ENCODE measurements around the gene HIVEP3. TPM values are rescaled to one million over a fixed set of nuclear protein-coding genes. Genes with fewer than 3 reads are reported as not detected.

HIVEP3 gene
- polyA plus RNA-seq, 6 donors from 2014 or later: 0.83 to 2.1 (median 1.3) TPM

DNA sequence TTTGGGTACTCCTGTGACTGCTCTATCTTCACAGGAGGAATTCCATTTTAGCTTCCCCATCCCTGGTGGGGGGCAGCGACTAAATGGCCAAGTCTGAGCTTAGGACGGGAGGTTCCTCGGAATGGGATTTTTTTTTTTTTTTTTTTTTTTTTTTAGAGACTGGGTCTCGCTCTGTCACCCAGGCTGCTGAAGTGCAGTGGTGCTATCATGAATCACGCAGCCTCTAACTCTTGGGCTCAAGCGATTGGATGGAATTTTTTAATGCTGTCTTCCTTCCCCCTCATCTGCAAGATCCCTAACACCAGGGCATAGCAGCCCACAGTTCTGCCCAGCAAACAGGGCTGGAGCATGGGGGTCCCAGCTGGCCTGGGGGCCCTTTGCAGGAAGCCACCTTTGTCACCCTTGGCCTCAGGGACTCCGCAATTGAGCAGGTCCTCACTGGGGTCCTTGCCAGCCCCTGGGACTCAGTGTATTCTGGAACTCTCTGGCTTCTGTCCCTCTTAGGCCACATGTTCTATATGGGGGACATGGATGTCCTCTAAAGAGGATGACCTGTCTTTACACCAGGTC is 421.2 kb downstream of the HIVEP3 start:
- no peak for DNase-seq
- Mint-ChIP-seq H3K4me3 (no peak overlapping the region), H3K9me3 (no peaks in the 10 kb centered on the region), H3K27me3 (peaks cover 0 to 27% (median 15%) of the 10 kb centered on the region in 3 donors), H3K36me3 (no peaks in the 10 kb centered on the region), H3K4me1 (peaks cover 3 to 12% (median 6%) of the 10 kb centered on the region in 3 donors), H3K27ac (peak overlapping the region in 1 of 6 donors; percentile 72)
- no peak for ATAC-seq (ENCODE audit: low read depth in 2 of 2)

DNA sequence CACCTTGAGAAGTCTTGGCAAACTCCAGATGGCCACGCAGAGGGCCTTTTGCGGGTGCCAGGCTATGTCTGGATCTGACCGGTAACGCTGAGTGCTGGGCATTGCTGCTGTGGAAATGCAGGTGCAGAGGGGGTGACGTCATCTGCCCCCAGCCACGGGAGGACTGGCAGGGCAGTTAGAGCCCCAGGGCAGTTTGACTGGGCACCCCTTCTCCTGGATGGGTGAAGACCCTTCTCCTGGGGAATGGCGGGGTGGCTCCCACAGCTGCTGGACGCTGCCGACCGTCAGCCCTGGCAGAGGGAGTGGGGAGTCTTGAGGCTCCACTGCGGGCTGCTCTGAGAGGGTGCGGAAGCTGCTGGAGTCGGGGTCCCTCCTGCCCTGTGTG is 421.7 kb downstream of the HIVEP3 start:
- Mint-ChIP-seq H3K4me1 (peaks cover 3 to 12% (median 6%) of the 10 kb centered on the region in 3 donors), H3K36me3 (no peaks in the 10 kb centered on the region), H3K9me3 (no peaks in the 10 kb centered on the region), H3K27ac (no peak overlapping the region), H3K4me3 (peak overlapping the region in 2 of 8 donors; percentile 52 to 64), H3K27me3 (peaks cover 0 to 30% (median 15%) of the 10 kb centered on the region in 3 donors)
- DNase-seq (no peak), ATAC-seq (ENCODE audit: low read depth in 2 of 2) (no peak)

DNA sequence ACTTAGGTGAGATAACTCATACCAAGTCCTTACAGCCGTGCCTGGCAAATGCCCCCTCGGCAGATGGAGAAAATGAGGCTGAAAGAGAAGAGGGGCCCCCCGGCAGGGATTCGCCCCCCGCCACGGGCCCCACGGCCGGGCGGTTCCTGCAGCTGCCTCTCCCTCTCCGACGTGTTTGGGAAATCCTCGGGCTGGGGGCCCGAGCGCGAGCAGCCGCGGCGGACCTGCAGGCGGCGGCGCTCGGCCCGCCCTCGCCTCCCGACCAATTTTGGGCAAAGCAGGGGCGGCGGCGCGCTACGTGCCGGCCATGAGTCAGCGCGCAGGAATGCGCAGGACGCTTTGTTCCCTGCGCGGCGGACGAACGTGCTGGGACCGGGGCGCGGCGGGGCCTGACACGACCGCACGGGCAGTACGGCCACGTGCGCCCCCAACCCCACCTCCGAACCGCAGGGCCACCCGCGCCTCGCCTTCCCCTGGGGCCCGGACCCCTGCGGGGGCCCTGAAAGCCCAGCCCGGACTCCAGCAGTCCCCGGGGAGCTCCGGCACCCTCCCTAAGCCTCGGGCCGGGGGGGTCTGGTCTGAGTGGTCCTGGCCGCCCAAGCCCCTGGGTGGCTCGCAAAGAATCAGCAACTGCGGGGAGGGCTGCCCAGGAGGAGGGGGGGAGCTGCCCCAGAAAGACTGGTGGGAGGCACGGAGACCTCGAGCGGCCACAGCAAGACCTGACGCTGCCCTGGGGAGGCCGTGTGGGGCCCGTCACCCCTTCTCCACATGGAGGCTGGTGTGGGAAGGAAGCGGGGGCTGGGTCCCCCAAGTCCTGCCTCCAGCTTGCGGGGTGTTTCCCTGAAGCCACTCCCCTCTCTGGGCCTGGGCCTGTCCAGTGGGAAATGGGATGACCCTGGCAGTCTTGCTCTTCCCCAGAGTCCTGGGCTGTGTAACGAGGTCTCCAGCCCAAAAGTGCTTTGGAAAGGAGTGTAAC is 422.4 kb downstream of the HIVEP3 start:
- H3K4me3 Mint-ChIP-seq: peak overlapping the region in 3 of 8 donors; percentile 52 to 64 (median 58)
- no peak overlapping the region for H3K27ac Mint-ChIP-seq
- peaks cover 0 to 34% (median 15%) of the 10 kb centered on the region in 3 donors for H3K27me3 Mint-ChIP-seq
- H3K4me1 Mint-ChIP-seq: peaks cover 3 to 12% (median 6%) of the 10 kb centered on the region in 3 donors
- no peaks in the 10 kb centered on the region for H3K9me3 Mint-ChIP-seq
- DNase-seq: no peak
- no peak for ATAC-seq (ENCODE audit: low read depth in 2 of 2)
- no peaks in the 10 kb centered on the region for H3K36me3 Mint-ChIP-seq

DNA sequence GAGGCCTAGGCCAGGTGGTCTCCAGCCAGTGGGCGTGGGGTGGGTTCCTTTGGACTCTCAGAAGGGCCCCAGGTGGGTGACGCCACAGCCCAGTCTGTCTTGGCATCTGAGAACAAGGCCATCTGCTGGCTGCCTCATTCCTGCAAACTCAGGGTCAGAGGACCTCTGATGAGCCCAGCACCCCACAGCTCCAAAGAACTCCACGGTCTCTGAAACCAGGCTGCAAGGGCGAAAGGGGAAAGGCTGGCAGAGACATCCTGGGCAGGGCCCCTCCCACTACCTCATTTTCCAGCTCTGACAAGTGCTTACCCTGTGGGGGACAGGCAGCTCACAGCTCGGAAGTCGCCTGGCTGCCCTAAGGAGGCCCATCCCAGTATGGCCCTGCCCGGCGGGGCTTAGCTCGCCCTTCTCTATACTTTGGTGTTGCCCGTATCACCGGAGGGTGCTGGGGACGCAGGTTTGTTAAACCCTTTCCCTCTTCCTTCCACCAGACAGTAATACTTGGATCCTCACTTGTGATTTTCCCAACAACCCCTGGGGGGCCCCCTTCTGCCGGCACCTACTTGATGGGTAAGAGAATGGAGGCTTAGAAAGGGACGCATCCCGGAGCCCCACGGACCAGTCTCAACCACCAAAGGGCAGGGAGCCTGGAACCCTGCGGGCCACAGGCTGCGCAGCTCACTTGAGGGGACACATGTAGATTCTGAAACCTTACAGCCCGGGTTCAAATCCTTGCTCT is 423.3 kb downstream of the HIVEP3 start:
- DNase-seq (no peak), ATAC-seq (ENCODE audit: low read depth in 2 of 2) (no peak)
- Mint-ChIP-seq H3K27ac (no peak overlapping the region), H3K36me3 (no peaks in the 10 kb centered on the region), H3K9me3 (no peaks in the 10 kb centered on the region), H3K4me3 (peak overlapping the region in 5 of 8 donors; percentile 36 to 69 (median 47)), H3K27me3 (peaks cover 0 to 34% (median 15%) of the 10 kb centered on the region in 3 donors), H3K4me1 (peaks cover 3 to 12% (median 6%) of the 10 kb centered on the region in 3 donors)

DNA sequence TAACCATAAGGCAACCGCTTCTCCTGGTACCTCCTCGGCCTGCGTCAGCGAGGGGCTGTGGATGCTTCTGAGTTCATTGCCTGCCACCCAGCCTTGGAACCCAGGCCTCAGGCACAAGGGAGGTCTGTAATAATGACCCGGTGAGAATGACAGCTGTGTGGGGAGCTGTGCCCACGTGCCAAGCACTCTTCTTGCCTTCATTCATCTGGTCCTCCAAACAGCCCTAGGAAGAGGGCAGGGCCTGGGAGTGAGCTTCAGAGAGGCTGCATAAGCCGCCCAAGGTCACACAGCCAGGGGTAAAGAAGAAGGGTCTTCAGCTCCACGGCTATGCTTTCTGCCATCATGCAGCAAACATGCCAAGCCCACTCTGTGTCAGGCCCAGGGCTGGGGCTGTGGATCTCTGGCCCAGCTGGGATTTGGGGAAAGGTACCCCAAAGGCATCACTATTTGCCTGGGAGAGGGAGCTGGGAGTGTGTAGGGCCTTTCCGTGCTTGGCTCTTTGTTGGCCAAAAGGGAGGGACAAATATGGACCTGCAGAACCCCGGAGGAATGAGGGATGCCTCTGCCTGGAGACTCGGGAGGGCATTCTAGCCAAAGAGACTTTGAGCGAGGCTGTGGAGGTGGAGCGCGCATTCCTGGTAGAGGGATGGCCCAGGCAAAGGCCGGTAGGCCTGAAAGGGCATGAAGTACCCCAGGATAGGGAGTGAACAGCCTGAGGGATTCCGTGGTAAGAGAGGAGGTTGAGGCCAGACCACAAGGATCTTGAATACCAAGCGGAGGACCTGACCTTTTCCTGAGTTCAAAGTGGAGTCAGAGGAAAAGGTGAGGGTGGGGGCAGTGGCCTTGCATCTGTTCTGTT is 424.1 kb downstream of the HIVEP3 start:
- ATAC-seq (ENCODE audit: low read depth in 2 of 2): no peak
- DNase-seq: no peak
- Mint-ChIP-seq H3K27ac (peak overlapping the region in 1 of 6 donors; percentile 66), H3K4me1 (peaks cover 3 to 12% (median 6%) of the 10 kb centered on the region in 3 donors), H3K27me3 (peaks cover 5 to 40% (median 22%) of the 10 kb centered on the region in 3 donors), H3K9me3 (peaks cover 0 to 5% (median 0%) of the 10 kb centered on the region in 7 donors), H3K4me3 (peak overlapping the region in 2 of 8 donors; percentile 28 to 29), H3K36me3 (peaks cover 0 to 6% of the 10 kb centered on the region in 2 donors)

DNA sequence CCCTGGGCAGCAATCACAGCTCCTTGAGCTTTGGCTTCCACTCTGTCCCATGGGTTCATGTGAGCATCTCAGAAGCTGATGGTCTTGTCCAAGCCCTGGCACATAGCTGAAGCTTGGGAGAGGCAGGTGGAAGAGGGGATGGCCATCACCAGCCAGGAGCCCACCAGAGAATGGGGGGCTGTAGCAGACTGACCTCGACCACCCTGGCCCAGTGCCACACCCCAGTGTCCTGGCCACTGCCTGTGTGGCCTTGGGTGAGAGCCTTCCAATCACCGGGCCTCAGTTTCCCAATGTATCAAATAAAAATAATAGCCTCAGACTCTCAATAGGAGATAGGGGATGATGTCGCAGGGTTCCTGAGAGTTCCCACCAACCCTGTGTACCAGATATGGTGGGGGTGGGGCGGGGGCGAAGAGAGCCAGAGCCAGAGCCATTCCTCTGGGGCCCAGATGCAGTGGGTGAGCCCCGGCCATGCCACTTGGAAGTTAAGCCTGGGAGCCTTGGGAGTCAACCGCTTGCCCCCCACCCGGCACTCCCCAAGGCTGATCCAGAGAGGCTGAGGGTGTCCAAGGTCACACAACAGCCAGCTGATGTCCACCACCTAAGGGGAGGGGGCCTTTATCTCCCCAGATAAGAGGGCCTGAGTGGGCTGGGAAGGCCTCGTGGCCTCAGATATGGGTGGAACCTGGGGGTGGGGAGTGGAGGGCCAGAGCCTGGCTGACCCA is 424.9 kb downstream of the HIVEP3 start:
- Mint-ChIP-seq H3K9me3 (peaks cover 0 to 9% (median 0%) of the 10 kb centered on the region in 7 donors), H3K27me3 (peaks cover 10 to 46% (median 30%) of the 10 kb centered on the region in 3 donors)

DNA sequence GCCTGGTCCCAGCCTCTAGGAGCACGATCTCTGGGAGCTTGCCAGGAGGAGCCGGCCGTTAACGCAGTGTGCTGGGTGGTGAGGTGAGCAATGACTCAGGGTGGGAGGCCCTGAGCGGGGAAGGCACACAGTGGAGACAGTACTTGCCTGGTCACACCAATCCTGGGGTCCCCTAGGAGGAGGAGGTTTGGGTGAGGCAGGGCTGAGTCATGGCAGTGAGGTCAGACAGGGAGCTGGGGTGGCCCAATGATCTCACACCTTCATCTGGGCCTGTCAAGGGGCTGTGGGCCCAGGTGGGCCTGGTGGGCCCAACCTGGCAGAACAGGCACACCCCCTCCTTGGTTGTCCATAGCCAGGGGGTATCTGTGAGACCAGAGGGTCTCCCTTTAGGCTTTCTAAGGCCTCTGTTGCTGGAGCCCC is 425.6 kb downstream of the HIVEP3 start:
- DNase-seq: no peak
- Mint-ChIP-seq H3K9me3 (peaks cover 0 to 9% (median 0%) of the 10 kb centered on the region in 7 donors), H3K27ac (no peak overlapping the region), H3K4me3 (no peak overlapping the region), H3K36me3 (peaks cover 0 to 11% of the 10 kb centered on the region in 2 donors), H3K27me3 (peaks cover 10 to 51% (median 36%) of the 10 kb centered on the region in 3 donors), H3K4me1 (peaks cover 3 to 12% (median 6%) of the 10 kb centered on the region in 3 donors)
- no peak for ATAC-seq (ENCODE audit: low read depth in 2 of 2)

More for the DNA sequence above, 424.9 kb downstream of the HIVEP3 start:
- H3K4me3 Mint-ChIP-seq: no peak overlapping the region
- ATAC-seq (ENCODE audit: low read depth in 2 of 2) (no peak), DNase-seq (no peak)
- H3K36me3 Mint-ChIP-seq: peaks cover 0 to 11% of the 10 kb centered on the region in 2 donors
- peaks cover 3 to 12% (median 6%) of the 10 kb centered on the region in 3 donors for H3K4me1 Mint-ChIP-seq
- H3K27ac Mint-ChIP-seq: no peak overlapping the region

DNA sequence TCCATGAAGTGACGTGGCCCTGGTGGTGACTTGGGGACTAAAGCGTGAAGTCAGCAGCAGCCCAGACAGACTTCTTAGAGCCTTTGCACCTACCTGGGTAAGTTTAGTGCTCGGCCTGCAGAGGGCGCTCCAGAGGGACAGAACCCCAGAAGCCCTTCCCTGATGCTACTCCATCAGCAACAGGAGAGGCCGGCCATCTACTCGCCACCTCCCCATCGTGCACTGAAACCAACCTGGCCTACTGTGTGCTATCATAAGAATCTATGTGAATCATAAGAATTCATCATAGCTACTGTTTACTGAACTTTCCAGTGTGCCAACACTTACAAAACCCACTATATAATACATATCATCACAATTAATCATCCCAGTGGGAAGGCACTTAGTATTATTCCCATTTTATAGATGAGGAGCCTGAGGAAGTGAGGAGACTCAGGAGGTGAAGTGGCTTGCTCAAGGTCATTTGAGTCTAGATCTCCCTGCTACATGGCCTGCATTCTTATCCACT is 426.3 kb downstream of the HIVEP3 start:
- peaks cover 0 to 11% of the 10 kb centered on the region in 2 donors for H3K36me3 Mint-ChIP-seq
- ATAC-seq (ENCODE audit: low read depth in 2 of 2) (no peak), DNase-seq (no peak)
- peak overlapping the region in 1 of 8 donors; percentile 41 for H3K4me3 Mint-ChIP-seq
- no peak overlapping the region for H3K27ac Mint-ChIP-seq
- peaks cover 10 to 51% (median 40%) of the 10 kb centered on the region in 3 donors for H3K27me3 Mint-ChIP-seq
- H3K9me3 Mint-ChIP-seq: peaks cover 0 to 9% (median 0%) of the 10 kb centered on the region in 7 donors
- H3K4me1 Mint-ChIP-seq: peaks cover 3 to 15% (median 6%) of the 10 kb centered on the region in 3 donors

DNA sequence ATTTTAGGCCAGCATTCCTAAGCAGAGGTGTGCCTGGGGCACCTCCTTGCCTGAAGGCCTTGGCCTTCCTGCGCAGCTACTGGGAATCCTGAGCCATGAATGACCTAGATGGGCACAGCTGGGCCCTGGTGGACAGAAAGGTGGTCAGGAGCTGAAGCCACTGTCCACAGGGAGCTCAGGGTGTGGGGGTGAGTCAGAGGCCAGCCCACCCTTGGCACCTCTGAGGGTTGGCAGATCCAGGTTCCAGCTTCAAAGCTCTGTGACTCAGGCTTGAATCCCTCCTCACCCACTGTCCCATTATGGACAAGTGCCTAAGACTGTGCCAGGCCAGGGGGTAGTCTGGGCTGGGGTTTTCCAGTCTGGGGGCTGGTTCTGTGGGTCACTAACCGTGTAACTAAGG is 427.8 kb downstream of the HIVEP3 start:
- peaks cover 18 to 61% (median 50%) of the 10 kb centered on the region in 3 donors for H3K27me3 Mint-ChIP-seq

DNA sequence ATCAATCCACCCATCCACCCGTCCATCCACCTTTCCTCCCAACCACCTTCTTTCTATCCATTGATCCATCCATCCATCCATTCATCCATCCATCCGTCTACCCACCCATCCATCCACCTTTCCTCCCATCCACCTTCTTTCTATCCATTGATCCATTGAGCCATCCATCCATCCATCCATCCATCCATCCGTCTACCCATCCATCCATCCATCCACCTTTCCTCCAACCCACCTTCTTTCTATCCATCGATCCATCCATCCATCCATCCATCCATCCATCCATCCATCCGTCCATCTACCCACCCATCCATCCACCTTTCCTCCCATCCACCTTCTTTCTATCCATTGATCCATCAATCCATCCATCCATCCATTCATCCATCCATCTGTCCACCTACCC is 429.2 kb downstream of the HIVEP3 start:
- H3K27me3 Mint-ChIP-seq: peaks cover 18 to 51% (median 40%) of the 10 kb centered on the region in 3 donors
- peak overlapping the region in 1 of 6 donors; percentile 2 for H3K27ac Mint-ChIP-seq
- peaks cover 0 to 11% of the 10 kb centered on the region in 2 donors for H3K36me3 Mint-ChIP-seq
- H3K9me3 Mint-ChIP-seq: peaks cover 0 to 9% (median 0%) of the 10 kb centered on the region in 7 donors
- ATAC-seq (ENCODE audit: low read depth in 2 of 2) (no peak), DNase-seq (no peak)
- H3K4me3 Mint-ChIP-seq: peak overlapping the region in 1 of 8 donors; percentile 69
- H3K4me1 Mint-ChIP-seq: peaks cover 6 to 13% (median 13%) of the 10 kb centered on the region in 3 donors

More for the DNA sequence above, 427.8 kb downstream of the HIVEP3 start:
- peaks cover 0 to 11% of the 10 kb centered on the region in 2 donors for H3K36me3 Mint-ChIP-seq
- peaks cover 0 to 9% (median 0%) of the 10 kb centered on the region in 7 donors for H3K9me3 Mint-ChIP-seq
- DNase-seq (no peak), ATAC-seq (ENCODE audit: low read depth in 2 of 2) (no peak)
- peaks cover 9 to 24% (median 19%) of the 10 kb centered on the region in 3 donors for H3K4me1 Mint-ChIP-seq
- H3K27ac Mint-ChIP-seq: no peak overlapping the region
- no peak overlapping the region for H3K4me3 Mint-ChIP-seq
